ENCODE results near the gene ELAVL3. TPM values are rescaled to one million over a fixed set of nuclear protein-coding genes. Genes with fewer than 3 reads are reported as not detected.

Gene ELAVL3
- 0.95 TPM for polyA plus RNA-seq (2013, experiment 1 of 2)
- 2.7 TPM for polyA plus RNA-seq (2013, experiment 2 of 2)

DNA sequence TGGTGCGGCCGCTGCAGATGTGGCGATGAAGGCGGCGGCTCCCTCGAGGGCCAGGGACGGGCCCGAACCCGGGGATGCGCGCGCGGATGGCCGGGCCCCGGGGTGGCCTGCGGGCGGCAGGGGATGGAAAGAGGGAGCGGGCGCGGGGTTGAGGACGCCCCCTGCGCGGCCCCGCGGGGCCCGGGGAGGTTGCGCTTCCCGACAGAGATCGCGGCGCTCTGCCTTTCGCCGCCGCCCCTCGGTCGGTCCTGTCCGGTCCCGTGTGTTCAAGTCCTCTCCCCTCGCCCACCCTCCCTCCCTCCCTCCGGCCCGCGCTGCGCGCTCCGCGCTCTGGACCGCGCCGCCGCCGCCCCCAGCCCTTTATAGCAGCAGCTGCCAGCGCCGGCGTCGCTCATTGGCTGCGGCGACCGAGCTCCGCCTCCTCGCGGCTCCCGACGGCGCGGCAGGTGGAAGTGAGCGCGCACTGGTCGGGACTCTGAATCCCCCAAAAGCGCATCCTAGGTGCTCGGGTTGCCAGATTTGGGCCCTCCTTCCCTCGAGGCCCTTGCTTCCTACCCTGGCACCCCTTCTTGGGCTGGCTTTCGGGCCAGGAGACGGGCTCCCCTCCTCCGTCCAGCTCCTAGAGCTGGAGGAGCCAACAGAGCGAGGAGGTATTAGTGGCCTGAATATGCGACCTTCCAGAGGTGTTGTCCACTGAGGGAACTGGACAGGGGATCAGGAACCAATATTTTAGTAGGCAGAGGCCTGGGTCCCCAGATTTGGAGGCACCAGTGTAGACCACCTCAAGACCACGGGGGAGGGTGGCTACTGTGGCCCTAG is at the start of gene ELAVL3:
Gene ELAVL3 (minus strand): TSS at position 332 of the 819 bp plus-strand sequence. CDS start 438 bp downstream, outside the sequence.
- Histone ChIP-seq H3K27me3 (ENCODE audit: insufficient read depth, low read length) (peaks cover 46% of the 10 kb centered on the region), H3K27ac (ENCODE audit: low read depth, low read length) (no peak within 1 kb of the TSS), H3K9me3 (ENCODE audit: insufficient read depth, low read depth, low read length) (no peaks in the 10 kb centered on the region), H3K36me3 (ENCODE audit: insufficient read depth, low read length) (no peaks in the 10 kb centered on the region), H3K9ac (ENCODE audit: low read depth, low read length) (no peak within 1 kb of the TSS), H3K4me3 (ENCODE audit: low read length) (peak within 1 kb of the TSS; percentile 42; the same call in 1 of the 2 replicates), H3K4me1 (ENCODE audit: insufficient read depth, low read length) (no peaks in the 10 kb centered on the region; the same call in 1 of the 2 replicates)
- WGBS, result 13% methylated on average over 76 of the region's 77 CpGs

DNA sequence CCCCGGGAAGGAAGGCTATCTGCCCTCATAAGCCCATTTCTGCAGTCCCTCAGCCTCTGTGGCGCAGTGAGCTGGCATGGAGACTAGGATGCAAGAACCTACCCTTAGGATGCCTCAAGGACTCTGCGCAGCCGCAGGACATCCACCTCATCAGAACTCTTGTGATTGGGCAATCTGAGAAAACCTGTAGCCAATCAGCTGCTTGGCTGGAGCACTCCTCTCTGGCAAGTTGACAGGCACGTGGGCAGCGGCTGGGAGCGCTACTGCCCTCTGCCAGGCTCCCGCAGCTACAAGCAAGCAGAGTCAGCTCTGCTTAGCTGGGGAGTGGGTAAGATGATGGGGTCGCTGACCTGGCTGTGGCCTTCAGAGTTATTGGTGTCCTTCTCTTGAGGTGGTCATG is 49.6 kb upstream of the ELAVL3 start:
- Histone ChIP-seq H3K4me1 (ENCODE audit: insufficient read depth, low read length) (peaks cover under 1% of the 10 kb centered on the region; the same call in 1 of the 2 replicates), H3K36me3 (ENCODE audit: insufficient read depth, low read length) (no peaks in the 10 kb centered on the region), H3K27me3 (ENCODE audit: insufficient read depth, low read length) (no peaks in the 10 kb centered on the region), H3K4me3 (ENCODE audit: low read length) (no peak overlapping the region), H3K9me3 (ENCODE audit: insufficient read depth, low read depth, low read length) (no peaks in the 10 kb centered on the region), H3K9ac (ENCODE audit: low read depth, low read length) (no peak overlapping the region), H3K27ac (ENCODE audit: low read depth, low read length) (no peak overlapping the region)
- WGBS, result 40% methylated on average over 9 of the region's 9 CpGs

GRCh38 chr19:11528551-11529341 is 47.9 kb upstream of the ELAVL3 start, which contains the start of gene ECSIT:
Gene ECSIT, minus strand, starts transcription at chr19:11529134. Its CDS starts 9,964 bp downstream, at chr19:11519170.
- peak within 1 kb of the TSS; percentile 71 for H3K4me3 ChIP-seq (ENCODE audit: low read length)
- peak within 1 kb of the TSS; percentile 92 for H3K9ac ChIP-seq (ENCODE audit: low read depth, low read length)
- no peaks in the 10 kb centered on the region for H3K36me3 ChIP-seq (ENCODE audit: insufficient read depth, low read length)
- H3K9me3 ChIP-seq (ENCODE audit: insufficient read depth, low read depth, low read length), result no peaks in the 10 kb centered on the region
- WGBS, result under 1% methylated on average over 47 of the region's 47 CpGs
- no peaks in the 10 kb centered on the region for H3K27me3 ChIP-seq (ENCODE audit: insufficient read depth, low read length)
- H3K27ac ChIP-seq (ENCODE audit: low read depth, low read length), result peak within 1 kb of the TSS; percentile 96
- H3K4me1 ChIP-seq (ENCODE audit: insufficient read depth, low read length), result no peaks in the 10 kb centered on the region

DNA sequence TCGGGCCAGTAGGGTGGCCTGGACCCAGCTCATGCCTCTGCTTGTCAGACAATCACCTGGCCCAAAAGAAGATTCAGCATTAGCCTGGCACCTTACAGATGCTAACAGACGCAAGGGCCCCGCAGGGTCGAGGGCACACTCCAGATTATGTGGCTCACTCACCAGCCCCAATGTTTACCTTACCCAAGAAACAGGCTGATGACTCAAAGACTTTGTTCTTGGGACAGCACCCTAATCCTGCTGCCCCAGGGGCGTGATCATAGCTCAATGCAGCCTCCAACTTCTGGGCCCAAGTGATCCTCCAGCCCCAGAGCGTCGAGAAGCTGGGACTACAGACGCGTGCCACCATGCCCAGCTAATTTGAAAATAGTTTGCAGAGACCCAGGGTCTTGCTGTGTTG is 38.3 kb upstream of the ELAVL3 start:
- WGBS, result 96% methylated on average over 9 of the region's 9 CpGs
- Histone ChIP-seq H3K9me3 (ENCODE audit: insufficient read depth, low read depth, low read length) (no peaks in the 10 kb centered on the region), H3K27me3 (ENCODE audit: insufficient read depth, low read length) (no peaks in the 10 kb centered on the region), H3K27ac (ENCODE audit: low read depth, low read length) (no peak overlapping the region), H3K4me1 (ENCODE audit: insufficient read depth, low read length) (no peaks in the 10 kb centered on the region), H3K36me3 (ENCODE audit: insufficient read depth, low read length) (peaks cover 12% of the 10 kb centered on the region; the same call in 1 of the 2 replicates), H3K9ac (ENCODE audit: low read depth, low read length) (no peak overlapping the region), H3K4me3 (ENCODE audit: low read length) (no peak overlapping the region)

DNA sequence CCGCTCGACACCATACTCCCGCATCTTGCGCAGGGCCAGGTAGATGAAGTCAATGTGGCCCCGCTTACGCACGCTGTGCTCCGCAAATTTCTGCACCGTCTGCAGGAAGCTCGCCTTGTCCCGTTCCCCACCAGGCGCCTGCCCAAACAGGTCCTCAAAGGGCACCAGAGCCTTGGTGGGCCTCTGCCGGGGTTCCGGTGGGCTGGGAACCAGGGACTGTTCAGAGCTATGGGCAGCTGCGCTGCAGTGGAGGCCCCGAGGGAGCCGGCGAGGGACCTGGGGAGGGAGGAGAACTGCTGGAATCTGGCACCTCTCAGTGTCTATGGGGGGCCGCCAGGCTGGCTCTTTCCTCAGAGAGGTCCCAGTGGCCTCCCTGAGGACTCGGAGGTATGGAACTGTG is 33.1 kb upstream of the ELAVL3 start:
- 93% methylated on average over 20 of the region's 20 CpGs for WGBS
- Histone ChIP-seq H3K9ac (ENCODE audit: low read depth, low read length) (no peak overlapping the region), H3K4me1 (ENCODE audit: insufficient read depth, low read length) (no peaks in the 10 kb centered on the region), H3K4me3 (ENCODE audit: low read length) (no peak overlapping the region), H3K27me3 (ENCODE audit: insufficient read depth, low read length) (no peaks in the 10 kb centered on the region), H3K36me3 (ENCODE audit: insufficient read depth, low read length) (peaks cover 24% of the 10 kb centered on the region), H3K27ac (ENCODE audit: low read depth, low read length) (no peak overlapping the region), H3K9me3 (ENCODE audit: insufficient read depth, low read depth, low read length) (no peaks in the 10 kb centered on the region)

GRCh38 chr19:11510444-11510843 is 29.6 kb upstream of the ELAVL3 start:
- no peak overlapping the region for H3K4me3 ChIP-seq (ENCODE audit: low read length)
- H3K27ac ChIP-seq (ENCODE audit: low read depth, low read length), result no peak overlapping the region
- H3K4me1 ChIP-seq (ENCODE audit: insufficient read depth, low read length), result no peaks in the 10 kb centered on the region
- no peaks in the 10 kb centered on the region for H3K27me3 ChIP-seq (ENCODE audit: insufficient read depth, low read length)
- H3K9ac ChIP-seq (ENCODE audit: low read depth, low read length), result no peak overlapping the region
- peaks cover 16% of the 10 kb centered on the region for H3K36me3 ChIP-seq (ENCODE audit: insufficient read depth, low read length)
- WGBS, result 93% methylated on average over 8 of the region's 8 CpGs
- H3K9me3 ChIP-seq (ENCODE audit: insufficient read depth, low read depth, low read length), result no peaks in the 10 kb centered on the region

DNA sequence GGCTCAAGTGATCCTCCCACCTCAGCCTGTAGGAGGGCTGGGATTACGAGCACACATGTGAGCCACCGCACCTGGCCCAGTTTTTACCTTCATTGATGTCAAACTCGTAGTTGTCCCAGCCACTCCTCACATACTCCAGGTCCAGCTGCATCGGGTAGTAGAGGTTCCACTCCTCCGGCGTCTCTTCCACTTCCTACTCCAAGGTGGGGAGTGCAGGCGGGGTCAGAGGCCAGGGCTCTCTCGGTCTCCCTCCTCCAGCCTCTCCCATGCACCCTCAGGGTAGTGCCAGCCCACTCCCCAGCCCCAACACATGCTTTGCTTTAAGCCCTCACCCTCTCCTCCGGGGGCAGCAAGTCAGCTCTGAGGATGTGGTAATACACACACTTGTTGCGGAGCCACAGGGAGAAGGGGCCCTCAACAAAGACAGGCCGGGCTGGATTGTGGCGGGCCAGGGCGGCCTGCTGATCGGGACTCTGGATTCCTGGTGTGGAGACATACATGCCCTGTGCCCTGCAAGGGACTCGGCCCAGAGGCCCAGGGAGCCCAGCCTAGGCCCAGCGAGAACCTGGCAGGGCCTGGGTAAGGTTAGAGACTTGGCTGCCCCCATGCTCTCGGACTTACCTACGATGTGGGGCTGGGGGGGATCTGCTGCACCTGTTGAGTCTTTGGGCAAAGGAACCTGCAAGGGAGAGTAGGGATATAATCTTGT is 26.7 kb upstream of the ELAVL3 start:
- no peak overlapping the region for H3K4me3 ChIP-seq (ENCODE audit: low read length)

GRCh38 chr19:11506967-11507366 is 26.1 kb upstream of the ELAVL3 start:
- Histone ChIP-seq H3K4me1 (ENCODE audit: insufficient read depth, low read length) (peaks cover 5% of the 10 kb centered on the region; the same call in 1 of the 2 replicates), H3K9ac (ENCODE audit: low read depth, low read length) (no peak overlapping the region), H3K27me3 (ENCODE audit: insufficient read depth, low read length) (no peaks in the 10 kb centered on the region), H3K27ac (ENCODE audit: low read depth, low read length) (no peak overlapping the region), H3K9me3 (ENCODE audit: insufficient read depth, low read depth, low read length) (no peaks in the 10 kb centered on the region), H3K4me3 (ENCODE audit: low read length) (no peak overlapping the region), H3K36me3 (ENCODE audit: insufficient read depth, low read length) (peaks cover 5% of the 10 kb centered on the region)
- WGBS, result 92% methylated on average over 6 of the region's 6 CpGs

More for the DNA sequence above, 26.7 kb upstream of the ELAVL3 start:
- Histone ChIP-seq H3K9ac (ENCODE audit: low read depth, low read length) (no peak overlapping the region), H3K27me3 (ENCODE audit: insufficient read depth, low read length) (no peaks in the 10 kb centered on the region), H3K36me3 (ENCODE audit: insufficient read depth, low read length) (peaks cover 9% of the 10 kb centered on the region), H3K9me3 (ENCODE audit: insufficient read depth, low read depth, low read length) (no peaks in the 10 kb centered on the region), H3K27ac (ENCODE audit: low read depth, low read length) (no peak overlapping the region), H3K4me1 (ENCODE audit: insufficient read depth, low read length) (peaks cover 5% of the 10 kb centered on the region; the same call in 1 of the 2 replicates)
- 94% methylated on average over 18 of the region's 18 CpGs for WGBS

GRCh38 chr19:11506101-11506555 is 25.3 kb upstream of the ELAVL3 start:
- 61% methylated on average over 20 of the region's 20 CpGs for WGBS
- H3K27me3 ChIP-seq (ENCODE audit: insufficient read depth, low read length), result no peaks in the 10 kb centered on the region

DNA sequence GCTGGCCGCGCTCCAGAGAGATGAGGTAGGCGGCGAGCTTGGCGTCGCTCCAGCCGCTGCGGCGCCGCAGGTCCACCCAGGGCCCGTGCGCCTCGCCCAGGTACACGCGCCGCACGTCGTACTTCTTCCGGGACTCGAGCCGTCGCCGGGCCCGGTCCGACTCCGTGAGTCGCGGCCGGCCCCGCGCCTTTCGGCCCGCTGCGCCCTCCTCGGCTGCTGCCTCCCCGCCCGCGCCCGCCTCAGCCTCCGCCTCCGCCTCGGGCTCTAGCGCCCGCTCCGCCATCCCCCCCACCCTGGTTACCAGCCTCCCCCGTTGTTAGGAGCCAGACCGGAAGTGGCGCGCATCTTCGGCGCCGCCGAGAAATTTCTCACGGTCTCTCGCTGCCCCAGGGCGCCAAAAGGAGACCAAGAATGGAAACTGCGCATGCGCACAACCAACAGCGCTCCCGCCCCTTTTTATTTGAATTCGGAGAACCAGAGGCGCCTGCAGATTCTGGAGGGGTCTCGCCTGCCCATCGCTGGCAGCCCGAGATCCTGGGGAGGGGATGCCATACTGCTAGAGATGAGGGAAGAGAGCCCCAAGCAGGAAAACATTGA is 24.8 kb upstream of the ELAVL3 start, which contains the start of gene ZNF653:
Gene ZNF653 (minus strand): TSS at position 336 of the 597 bp plus-strand sequence. CDS start 53 bp downstream, at position 283.
- Histone ChIP-seq H3K9me3 (ENCODE audit: insufficient read depth, low read depth, low read length) (no peaks in the 10 kb centered on the region), H3K4me3 (ENCODE audit: low read length) (peak within 1 kb of the TSS; percentile 83), H3K27me3 (ENCODE audit: insufficient read depth, low read length) (no peaks in the 10 kb centered on the region), H3K4me1 (ENCODE audit: insufficient read depth, low read length) (peaks cover 5% of the 10 kb centered on the region; the same call in 1 of the 2 replicates), H3K9ac (ENCODE audit: low read depth, low read length) (peak within 1 kb of the TSS; percentile 93), H3K36me3 (ENCODE audit: insufficient read depth, low read length) (no peaks in the 10 kb centered on the region), H3K27ac (ENCODE audit: low read depth, low read length) (peak within 1 kb of the TSS; percentile 95)
- WGBS, result under 1% methylated on average over 65 of the region's 65 CpGs

More at GRCh38 chr19:11506101-11506555, 25.3 kb upstream of the ELAVL3 start:
- peaks cover 5% of the 10 kb centered on the region; the same call in 1 of the 2 replicates for H3K4me1 ChIP-seq (ENCODE audit: insufficient read depth, low read length)
- peak overlapping the region; percentile 93 for H3K9ac ChIP-seq (ENCODE audit: low read depth, low read length)
- H3K36me3 ChIP-seq (ENCODE audit: insufficient read depth, low read length), result peaks cover 1% of the 10 kb centered on the region
- H3K4me3 ChIP-seq (ENCODE audit: low read length), result peak overlapping the region; percentile 83
- H3K9me3 ChIP-seq (ENCODE audit: insufficient read depth, low read depth, low read length), result no peaks in the 10 kb centered on the region
- peak overlapping the region; percentile 15 for H3K27ac ChIP-seq (ENCODE audit: low read depth, low read length)

Measured in HUES64 (cell line).